ENCODE results near the gene IQCN. TPM values are rescaled to one million over a fixed set of nuclear protein-coding genes. Genes with fewer than 3 reads are reported as not detected.

Gene IQCN
- polyA plus RNA-seq, 3 donors: 6.5 to 13.0 (median 12.5) TPM

DNA sequence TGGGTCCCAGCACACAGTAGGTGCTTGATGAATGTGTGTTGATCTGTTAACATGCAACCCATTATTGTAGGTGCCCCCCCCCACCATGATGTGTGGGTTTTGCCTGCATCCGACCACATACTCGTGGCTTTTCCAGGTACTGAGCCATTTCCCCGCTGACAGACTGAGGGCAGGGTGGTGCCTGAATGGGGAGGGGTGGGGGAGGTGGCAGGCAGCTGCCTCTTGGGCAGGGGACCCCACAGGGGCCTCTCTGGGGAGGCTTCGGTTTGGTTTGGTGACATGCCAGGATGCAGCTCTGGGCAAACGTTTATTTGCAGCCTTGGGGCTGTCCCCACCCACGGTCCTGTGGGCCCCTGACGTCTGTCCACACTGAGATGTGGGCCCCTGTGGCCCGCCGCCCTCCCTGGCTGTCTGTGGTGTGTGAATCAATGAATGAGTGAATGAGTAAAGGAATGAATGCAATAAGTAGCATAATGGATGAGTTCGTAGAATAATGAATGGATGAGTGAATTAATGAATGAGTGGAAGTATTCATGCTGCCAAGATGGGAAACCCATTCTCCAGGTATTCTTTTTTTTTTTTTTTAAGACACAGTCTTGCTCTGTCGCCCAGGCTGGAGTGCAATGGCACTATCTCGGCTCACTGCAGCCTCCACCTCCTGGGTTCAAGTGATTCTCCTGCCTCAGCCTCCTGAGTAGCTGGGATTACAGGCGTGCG lies 16.2 kb upstream of the IQCN start:
- no peak for DNase-seq

DNA sequence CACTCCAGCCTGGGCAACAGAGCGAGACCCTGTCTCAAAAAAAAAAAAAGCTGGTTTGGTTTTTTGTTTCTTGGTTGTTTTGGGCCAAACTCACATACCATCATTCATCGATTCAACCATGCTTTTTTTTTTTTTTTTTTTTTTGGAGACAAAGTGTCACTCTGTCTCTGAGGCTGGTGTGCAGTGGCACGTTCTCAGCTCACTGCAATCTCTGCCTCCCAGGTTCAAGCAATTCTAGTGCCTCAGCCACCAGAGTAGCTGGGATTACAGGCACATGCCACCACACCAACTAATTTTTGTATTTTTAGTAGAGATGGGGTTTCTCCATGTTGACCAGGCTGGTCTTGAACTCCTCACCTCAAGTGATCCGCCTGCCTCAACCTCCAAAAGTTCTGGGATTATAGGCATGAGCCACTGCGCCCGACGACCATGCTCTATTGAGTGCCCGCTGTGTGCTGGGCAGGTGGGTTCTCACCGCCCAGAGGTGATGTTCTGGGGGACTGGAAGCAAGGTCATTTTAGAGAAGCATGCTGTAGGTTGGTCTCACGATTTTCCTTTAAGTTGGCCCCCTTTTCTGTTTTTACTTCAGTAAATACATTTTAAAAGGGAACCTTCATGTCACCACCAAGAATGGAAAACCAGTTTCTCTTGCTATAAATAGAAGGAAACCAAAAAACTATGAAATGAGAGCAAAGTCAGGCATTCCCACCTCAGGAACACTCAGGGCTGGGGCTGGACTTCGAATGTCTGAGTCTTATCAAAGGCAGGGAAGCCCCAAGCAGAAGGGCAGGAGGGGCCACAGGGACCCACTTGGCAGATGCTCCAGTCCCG lies 15.4 kb upstream of the IQCN start:
- DNase-seq: no peak

DNA sequence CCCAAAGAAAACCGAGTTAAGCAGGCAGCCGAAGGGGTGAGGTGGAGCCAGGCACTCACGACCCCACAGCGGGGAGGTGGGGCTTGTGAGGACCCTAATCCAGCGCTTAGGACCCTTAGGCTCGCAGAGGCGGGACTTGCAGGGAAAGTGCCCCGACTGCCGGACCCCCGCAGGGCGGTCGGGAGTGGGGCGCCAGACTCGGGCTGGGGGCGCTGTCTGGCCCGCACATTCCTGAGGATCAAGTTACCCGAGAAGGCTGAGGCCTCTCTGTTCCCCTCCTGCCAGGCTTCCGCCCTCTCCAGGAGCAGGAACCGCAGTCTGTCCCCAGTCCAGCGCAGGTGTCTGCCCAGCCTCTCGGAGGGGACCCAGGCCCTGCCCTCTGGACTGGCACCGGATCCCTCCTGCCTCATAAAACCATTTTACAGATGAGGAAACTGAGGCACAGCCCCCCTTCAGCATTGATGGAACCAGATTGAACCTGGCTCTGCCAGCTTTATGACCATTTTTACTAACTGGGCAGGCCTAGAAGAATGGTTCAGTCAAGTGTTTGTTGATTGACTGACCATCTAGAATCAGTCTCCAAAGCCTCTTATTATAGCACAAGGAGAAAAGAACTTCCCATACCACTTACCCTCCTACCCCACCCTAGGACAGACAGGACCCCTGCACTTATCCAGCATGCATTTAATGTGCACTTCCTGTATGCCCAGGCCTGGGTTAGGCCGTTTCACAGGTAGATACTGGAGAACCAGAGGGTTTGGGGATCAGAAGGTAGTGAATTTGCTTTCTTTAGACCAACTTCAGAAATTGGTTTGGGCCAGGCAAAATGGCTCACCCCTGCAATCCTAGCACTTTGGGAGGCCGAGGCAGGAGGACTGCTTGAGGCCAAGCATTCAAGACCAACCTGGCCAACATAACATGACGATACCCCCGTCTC lies 13.9 kb upstream of the IQCN start:
- no peak for DNase-seq

DNA sequence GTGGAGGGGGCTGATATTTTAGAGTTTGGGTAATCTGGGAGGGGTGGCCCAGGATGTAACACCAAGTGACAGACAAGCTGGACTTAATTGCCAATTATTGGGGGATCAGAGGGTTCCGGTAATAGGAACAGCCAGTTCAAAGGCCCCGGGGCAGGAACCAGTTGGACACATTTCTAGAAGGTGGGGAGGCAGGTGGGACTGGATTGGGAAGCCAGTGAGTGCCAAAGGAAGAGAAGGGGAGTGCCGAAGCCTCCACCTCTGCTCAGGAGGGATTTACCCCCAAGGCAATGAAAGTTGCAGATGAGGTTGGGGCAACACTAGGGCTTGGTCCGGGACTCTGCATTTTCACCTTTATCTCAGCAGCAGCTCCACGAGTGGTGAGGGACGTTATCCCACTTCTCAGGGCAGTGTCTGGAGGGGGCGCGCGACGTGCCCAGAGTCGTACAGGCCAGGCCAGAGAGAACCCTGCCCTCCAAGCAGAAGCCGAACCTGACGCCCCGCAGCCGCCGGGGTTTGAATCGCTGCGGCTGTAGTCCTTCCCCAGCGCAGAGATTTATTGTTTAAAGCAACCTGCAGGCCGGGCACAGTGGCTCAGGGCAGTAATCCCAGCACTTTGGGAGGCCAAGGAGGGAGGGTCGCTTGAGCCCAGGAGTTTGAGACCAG lies 12.9 kb upstream of the IQCN start:
- DNase-seq: no peak

DNA sequence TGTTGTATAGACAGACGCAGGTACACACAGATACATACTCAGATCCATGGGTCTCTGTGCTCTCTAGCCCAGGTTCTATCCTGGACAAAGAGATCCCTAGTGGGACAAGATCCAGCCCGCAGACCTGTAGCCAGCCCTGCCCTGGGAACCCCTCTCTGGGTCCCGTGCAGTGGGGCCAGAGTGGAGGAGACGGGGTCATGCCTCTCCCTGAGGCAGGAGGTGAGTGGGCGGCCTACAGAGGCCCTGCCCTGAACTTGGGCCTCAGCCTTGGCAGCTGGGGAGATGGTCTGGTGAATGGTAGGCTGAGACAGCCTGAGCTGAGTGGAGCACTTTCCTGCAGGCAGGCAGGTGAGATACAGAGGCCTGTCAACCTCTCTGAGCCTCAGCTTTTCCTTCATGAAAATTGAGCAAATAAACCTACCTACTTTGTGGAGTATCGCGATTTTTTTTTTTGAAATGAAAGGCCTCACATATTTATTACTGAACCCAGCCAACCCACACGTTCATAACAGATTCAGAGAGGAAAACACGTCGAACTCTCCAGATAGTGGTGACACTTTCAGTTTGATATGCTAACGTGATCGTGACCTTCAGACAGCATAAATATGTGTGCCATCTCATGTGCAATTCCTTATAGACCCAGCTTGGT lies 10.6 kb upstream of the IQCN start:
- DNase-seq: no peak

DNA sequence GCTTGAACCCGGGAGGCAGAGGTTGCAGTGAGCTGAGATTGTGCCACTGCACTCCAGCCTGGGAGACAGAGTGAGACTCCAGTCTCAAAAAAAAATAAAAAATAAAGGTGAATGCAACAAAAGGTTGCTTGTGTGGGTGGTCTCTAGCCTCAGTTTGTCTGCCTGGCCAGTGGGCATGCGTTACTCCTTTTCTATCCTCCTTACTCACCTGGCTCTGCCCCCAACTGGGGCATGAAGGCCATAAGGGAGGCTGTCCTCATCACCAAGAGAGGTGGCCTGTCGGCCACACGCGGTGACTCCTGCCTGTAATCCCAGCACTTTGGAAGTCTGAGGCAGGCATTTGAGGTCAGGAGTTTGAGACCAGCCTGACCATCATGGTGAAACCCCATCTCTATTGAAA lies 9.1 kb upstream of the IQCN start:
- DNase-seq: no peak

DNA sequence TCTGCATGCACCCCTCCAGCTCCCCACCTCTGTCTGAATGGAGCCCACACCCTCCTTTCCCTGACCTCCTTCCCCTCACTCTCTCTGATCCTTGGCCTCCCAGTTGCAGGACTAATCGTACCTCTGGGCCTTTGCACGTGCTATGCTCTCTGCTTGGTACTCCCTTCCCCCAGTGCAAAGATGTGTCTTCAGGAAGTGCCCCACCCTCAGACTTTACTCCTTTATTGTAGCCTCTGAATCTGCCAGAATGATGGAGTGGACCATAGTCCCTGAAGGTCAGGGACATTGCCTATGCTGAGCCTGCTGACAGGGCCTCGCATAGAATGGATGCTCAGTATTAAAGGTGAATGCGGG lies 8.5 kb upstream of the IQCN start:
- DNase-seq: no peak

DNA sequence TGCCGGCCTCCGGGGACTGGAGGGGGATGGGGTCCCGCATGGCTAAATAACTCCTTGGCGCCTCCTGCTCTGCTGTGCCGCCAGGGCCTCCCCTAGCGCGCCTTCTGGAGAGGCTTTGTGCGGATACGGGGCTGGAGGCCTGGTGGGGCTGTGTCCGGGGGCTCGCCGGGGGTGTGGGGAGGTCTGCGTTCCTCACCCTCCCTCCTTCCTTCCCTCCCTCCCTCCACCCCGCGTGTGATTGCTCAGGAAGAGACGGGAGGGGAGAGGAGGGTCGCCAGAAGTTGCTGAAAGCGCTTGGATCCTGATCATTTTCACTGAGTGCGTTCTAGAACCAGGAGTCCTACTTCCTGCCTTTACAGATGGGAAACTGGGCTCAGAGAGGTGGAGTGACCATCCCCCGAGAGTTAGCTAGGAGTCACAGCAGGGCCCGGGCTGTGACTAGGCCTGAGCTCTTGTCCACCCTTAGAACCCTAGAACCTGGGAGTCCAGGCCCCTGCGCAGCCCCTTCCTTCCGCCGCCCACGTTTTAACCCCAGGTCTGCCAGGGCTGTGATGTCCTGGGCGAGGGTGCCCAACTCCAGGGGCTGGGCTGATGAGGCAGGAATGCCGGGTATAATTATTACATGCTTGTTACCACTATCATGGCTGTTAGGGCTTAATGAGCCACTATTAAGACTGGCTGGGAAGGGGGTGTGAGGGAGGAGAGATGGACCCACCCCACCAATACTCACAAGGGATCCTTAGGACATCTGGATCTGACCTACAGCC lies 8.0 kb upstream of the IQCN start:
- DNase-seq: peak; percentile 94

DNA sequence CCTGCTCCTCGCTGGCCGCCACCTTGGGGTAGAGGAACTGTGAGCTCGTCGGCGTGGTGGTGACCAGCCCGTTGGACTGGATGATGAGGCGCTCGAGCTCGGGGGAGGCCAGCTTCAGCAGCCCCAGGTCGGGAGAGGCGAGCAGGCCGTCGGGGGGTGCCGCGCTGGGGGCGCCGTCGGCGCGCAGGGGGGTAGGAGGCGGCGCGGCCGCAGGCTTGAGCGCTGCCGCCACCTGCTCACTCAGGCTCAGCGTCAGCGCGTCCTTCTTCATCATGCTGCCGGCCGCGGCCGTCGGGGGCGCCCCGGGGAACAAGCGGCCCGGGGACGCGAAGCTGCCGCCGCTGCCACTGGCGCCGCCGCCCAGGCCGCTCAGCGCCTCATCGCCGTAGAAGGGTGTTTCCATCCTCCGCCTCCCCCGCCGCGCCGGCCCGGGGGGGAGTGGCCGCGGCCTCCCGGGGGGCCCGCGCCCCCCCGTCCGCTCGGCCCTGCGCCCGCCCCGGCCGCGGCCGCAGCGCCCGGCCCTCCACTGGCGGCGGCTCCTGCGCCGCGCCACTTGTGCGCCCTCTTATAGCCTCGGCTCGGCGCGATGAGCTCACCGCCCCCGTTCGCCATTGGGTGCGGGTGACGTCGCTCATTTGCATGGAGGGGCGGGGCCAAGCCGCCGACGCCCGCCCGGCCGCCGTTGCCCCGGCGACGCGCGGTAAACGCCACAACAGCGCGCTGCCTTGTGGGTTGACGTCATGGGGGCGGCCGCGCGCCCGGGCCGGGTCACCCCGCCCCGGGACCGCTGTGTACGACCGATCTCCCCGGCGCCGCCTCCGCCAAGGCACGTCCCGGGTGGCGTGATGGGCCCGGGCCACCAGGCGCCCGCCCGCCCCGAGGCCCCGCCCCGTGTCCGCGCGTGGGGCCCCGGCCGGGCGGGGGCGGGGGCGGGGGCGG lies 7.1 kb upstream of the IQCN start, which contains the start of gene JUND:
Gene JUND, minus strand, starts transcription at position 541 of the 939 bp plus-strand sequence. Its CDS starts 138 bp downstream, at position 403.
- DNase-seq: peak; percentile 97

DNA sequence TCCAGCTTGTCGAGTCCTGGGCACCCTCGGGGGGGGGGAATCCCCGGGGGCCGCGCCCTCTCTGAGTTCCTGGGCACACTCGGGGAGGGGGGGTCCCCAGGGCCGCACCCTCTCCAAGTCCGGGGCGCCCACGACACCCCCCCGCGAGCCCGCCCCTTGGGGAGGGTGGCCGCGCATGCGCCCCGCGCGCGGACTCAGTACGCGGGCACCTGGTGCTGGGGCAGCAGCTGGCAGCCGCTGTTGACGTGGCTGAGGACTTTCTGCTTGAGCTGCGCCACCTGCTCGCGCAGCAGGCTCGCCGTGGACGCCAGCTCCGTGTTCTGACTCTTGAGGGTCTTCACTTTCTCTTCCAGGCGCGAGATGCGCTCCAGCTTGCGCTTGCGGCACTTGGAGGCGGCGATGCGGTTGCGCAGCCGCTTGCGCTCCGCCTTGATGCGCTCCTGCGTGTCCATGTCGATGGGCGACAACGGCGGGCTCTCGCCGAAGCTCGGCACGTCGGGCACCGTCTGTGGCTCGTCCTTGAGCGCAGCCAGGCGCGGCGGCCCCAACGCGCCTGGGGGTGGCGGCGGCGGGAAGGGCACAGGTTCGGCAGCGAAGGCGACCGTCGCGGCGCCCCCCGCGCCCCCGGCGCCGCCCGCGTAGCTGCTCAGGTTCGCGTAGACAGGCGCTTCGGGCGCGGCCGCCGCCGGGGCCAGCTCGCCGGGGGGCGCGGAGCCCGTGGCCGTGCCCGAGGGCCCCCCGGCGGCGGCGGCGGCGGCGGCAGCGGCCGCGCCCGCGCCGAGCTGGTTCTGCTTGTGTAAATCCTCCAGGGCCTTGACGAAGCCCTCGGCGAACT lies 6.2 kb upstream of the IQCN start:
- DNase-seq: no peak

DNA sequence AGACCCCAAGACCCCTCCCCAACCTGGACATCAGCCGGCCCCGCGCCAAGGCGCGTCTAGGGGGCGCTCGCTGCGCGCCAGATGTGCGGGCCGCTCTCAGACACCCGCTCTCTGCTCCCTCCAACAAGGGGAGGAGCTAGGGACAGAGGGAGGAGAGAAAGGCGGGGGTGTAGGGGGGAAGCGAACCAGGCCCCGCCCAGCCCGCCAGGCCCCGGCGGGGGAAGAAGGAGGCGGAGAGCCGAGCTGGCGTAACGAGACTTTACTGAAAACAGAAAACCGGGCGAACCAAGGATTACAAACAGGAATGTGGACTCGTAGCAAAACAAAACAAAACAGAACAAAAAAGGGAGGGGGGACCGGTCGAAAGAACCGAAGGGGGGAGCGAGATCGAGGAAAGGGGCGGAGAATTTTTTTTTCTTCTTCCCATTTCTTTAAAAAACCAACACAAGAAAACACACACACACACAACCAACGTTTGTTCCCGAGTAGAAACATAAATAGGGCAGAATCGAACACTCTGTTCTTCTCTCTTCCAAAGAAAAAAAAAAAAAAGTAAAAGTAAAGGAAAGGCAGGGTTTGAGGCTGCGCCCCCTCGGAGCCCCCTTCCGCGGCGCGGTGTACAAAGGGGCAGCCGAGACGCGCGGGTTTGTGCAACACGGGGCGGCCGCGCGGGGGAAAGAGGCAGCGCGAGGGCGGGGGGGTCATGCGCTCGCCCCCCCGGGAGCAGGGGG lies 5.4 kb upstream of the IQCN start:
- peak; percentile 95 for DNase-seq

DNA sequence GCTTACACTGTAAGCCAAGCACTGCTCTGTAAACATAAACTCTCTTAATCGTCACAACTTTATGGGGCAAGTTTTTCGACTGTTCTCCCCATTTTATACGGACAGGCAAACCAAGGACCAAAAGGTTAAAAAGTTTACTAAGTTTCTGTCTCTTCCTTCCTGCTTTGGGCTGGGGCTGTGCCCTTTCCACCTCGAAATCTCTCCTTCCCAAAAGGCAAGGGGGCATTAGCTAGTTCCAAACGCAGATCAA lies 4.9 kb upstream of the IQCN start:
- no peak for DNase-seq

DNA sequence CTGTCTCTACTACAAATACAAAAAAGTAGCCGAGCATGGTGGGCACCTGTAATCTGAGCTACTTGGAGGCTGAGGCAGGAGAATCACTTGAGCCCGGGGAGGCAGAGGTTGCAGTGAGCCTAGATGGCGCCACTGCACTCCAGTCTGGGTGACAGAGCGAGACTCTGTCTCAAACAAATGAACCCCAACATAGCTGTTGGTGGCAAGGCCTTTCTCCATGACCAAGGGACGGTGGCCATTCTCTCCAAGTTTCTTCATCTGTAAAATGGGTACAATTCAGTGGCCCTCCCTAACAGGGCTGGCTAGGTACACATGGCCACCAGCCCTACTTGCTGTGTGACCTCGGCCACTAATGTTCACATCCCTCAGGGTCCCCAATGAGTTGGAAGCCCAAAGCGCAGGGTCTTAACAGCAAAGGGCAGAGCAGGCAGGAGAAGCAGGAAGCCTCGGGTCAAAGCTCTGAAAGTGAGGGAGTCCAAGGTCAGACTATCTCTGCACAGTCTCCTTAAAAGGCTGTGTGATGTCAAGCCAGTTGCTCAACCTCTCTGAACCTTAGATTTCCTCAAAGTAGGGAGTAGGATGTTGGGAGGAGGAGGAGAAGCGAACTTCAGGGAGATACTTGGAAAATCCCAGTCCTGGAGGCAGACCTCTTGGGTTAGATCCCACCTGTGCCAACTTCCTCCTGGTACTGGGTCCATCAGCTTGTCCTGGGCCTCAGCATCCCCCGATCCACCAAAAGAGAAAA lies 4.4 kb upstream of the IQCN start:
- DNase-seq: no peak

DNA sequence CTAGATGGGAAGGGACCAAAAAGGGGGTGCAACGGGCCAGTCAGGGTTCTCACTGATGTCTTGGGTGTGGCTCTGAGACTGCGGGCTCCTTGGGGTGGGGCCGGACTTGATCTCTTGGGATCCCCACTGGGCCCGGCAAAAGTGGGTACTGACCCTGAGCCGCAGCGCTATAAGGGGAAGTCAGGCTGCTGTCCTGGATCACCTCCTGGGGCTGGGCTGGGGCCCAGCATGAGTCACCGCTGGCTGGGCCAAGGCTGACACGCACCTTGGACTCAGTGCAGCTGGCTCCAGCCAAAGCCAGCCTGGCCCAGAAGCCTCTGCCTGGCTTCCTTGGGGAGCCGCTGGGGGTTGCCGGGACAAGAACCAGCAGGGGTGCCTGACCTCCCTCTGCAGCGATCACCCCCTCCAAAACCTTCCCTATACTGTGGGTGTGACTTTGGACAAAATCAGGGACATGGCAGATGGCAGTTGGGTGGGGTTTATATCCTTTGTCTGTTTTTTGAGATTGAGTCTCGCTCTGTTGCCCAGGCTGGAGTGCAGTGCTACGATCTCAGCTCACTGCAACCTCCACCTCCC lies 617 bp upstream of the IQCN start:
- no peak for DNase-seq

DNA sequence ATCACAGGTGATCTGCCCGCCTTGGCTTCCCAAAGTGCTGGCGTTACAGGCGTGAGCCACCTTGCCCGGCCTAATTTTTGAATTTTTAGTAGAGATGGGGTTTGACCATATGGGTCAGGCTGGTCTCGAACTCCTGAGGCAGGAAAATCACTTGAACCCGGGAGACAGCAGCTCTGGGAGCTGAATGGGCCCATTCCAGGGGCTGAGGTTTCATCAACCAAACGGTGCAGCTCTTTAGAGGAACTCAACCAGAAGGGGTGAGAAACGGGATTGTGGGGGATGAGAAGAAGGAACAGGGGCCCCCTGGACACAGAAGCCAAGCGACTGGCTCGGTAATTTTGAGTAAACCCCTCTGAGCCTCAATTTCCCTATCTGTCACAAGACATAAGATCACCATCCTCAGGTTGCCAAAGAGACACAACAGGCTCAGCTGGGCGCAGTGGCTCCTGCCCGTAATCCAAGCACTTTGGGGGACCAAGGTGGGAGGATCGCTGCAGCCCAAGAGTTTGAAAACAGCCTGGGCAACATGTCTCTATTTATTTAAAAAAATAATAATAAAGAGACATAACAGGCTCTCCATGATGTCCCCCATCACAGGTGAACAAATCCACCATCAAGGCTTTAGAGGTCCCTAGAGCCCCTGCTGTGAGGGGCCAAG lies 562 bp downstream of the IQCN start:
- no peak for DNase-seq

DNA sequence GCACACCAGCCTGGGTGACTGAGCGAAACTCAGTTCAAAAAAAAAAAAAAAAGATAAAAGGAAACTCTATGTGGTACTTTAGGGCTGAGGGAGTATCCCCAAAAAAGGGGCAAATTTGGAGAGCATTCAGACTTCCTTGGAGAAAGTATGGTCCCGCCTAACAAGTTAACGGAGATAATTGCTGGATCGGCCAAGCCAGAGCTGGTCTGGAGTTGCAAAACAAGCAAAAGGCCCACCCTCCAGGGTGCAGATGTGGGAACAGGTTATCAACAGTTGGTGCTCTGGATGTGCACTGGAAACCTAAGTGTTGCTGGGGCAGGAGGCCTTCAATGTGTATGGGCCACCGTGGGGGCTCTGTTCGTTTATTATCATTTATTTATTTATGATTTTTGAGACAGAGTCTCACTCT lies 2.8 kb downstream of the IQCN start:
- no peak for DNase-seq
